GM19438 (cell line): ENCODE results near the gene C22orf15.
A peak's percentile ranks its signal among the peaks of the same experiment; 100 is the strongest.
"Not testable (repeated sequence)": the region's sequence is repeated elsewhere in the genome, so short reads cannot be mapped to it uniquely, and the experiment has no call there.

Source experiments
- ATAC-seq: cut with Tn5 transposase; IDR thresholded peaks from one replicate; pipeline ENCODE4 v1.9.1; 2021; ENCODE audit warnings: low read depth; ENCODE audit not compliant: unreplicated experiment

Gene C22orf15, protein sequence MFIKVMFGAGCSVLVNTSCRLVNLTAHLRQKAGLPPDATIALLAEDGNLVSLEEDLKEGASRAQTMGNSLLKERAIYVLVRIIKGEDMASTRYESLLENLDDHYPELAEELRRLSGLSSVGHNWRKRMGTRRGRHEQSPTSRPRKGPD

DNA sequence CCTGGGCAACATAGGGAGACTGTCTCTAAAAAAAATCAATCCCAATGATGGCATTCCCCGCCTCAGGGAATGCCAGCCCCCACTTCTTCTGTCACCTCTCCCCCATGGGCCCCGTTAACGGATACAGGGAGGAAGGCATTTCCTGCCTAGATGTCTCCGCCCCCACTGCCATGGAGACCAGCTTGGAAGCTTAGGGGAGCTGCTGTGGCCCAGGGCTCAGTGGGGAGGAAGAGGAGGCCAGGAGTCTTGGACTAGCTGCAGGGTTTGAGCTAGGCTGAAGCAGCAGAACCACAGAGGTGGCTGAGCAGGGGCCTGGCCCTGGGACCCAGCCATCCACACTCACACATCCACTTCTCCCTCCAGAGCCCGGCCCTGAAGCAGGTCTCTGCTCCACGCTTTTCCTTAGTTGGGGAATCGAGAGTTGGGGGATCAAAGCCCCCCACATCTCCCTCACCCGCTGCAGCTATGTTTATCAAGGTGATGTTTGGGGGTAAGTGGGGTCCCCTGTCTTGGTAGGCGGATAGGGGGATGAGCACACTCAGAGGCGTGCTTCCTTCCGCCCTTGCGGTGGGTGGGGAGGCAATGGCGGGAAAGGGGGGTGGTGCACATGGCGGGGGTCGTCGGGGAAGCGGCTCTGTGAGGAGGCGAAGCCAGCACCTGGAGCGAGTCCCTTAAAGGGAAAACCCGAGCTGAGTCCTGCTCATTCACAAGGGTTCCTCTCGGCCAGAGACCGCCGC, at the start of gene C22orf15:
Gene C22orf15, plus strand, starts transcription at position 149 of the 737 bp plus-strand sequence. Its CDS starts 317 bp downstream, at position 466.
- no peak for ATAC-seq

DNA sequence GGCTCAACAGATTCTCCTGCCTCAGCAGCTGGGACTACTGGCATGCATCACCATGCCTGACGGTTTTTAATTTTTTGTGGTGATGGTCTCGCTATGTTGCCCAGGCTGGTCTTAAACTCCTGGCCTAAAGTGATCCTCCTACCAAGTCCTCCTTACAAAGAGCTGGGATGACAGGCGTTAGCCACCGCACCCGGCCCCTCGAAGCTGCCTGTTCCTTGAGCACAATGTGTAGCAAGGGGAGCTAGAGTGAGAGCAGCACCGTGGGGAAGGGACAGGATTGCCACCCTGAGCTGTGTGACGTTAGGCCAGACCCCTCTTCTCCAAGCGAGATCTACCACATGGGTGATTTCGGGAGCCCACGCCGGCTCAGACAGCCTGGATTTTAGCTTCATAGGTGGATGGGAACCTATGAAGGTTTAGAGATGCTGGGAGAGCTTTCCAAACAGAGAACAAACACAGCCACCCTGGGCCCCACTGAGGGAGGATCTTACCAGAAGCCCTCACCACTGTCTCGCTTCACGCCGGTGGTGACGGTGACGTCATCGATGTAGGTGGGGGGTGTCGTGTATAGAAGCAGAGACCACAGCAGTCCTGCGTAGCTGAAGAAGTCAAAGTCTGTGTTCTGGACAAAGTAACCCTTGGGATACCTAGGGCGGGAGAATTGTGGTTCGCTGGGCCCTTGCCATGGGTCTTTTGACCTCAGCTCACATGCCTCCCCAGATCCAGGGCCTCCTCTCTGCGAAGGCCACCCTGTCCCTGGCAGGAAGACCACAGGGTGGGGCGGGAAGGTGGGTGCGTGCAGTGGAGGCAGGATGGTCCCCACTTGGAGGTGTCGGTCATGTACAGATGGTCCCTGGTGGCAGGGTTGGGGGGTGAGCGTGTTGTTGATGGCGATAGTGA, 48.8 kb upstream of the C22orf15 start:
- ATAC-seq, result no peak

DNA sequence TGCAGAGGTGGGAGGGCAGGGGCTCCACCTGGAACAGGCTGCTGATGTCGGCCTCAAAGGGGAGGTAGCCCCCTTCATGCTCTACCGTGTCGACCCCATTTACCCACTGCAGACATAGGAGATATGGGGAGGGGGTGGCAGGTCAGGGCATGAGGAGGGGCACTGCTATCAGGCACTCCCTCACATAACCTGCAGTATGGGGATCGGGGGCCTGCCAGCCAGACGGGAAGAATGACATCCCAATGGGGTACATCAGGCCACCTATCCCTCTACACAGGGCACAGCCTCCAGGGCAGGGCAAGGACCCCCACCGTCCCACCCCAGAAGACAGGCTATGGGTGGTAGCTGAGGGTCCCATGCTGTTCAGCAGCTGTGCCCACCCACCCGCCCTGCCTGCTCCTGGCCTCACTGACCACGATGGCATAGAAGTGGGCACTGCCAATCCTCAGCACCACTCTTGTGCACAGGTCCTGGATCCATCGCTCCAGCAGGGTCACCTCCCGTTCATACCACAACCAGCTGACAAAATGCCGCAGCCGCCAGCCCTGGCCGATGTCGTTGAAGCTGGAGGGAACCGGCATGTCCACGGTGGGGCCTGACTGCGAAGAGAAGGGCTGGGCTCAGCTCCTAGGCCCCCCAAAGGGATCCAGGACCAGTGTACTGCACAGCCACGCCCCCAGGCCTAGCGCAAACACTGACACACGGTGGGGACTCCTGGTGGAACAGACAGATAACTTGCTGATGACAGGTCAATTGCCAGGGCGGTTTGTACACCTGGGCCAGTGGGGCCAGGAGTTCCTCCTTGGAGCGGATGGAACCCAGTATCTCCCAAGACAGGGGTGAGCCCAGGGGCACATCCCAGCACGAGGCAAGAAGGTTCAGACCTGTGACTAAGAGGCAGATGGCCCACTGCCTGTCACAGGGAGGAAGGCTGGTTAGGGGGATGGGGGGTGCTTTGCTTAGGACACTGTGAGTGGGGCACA, 47.9 kb upstream of the C22orf15 start:
- ATAC-seq, result no peak

DNA sequence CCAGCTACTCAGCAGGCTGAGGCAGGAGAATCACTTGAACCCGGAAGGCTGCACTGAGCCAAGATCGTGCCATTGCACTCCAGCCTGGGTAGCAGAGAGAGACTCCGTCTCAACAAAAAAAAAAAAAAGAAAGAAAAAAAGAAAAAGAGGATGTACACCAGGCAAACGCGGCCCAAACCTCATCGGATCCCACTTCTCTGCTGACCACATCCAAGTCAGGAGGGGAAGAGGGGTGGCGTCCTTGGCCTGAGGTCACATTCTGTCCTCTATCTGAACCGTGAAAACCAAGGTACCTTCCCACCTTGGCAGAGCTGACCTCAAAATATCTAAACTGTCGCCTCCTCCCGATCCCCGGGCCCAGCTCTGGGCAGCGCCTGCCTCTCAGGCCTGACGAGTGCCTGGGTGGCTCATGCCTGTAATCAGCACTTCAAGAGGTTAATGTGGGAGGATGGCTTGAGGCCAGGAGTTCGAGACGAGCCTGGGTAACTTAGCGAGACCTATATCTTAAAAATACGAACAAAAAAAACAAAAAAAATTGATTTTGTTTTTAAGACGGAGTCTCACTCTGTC, 46.9 kb upstream of the C22orf15 start:
- no peak for ATAC-seq

DNA sequence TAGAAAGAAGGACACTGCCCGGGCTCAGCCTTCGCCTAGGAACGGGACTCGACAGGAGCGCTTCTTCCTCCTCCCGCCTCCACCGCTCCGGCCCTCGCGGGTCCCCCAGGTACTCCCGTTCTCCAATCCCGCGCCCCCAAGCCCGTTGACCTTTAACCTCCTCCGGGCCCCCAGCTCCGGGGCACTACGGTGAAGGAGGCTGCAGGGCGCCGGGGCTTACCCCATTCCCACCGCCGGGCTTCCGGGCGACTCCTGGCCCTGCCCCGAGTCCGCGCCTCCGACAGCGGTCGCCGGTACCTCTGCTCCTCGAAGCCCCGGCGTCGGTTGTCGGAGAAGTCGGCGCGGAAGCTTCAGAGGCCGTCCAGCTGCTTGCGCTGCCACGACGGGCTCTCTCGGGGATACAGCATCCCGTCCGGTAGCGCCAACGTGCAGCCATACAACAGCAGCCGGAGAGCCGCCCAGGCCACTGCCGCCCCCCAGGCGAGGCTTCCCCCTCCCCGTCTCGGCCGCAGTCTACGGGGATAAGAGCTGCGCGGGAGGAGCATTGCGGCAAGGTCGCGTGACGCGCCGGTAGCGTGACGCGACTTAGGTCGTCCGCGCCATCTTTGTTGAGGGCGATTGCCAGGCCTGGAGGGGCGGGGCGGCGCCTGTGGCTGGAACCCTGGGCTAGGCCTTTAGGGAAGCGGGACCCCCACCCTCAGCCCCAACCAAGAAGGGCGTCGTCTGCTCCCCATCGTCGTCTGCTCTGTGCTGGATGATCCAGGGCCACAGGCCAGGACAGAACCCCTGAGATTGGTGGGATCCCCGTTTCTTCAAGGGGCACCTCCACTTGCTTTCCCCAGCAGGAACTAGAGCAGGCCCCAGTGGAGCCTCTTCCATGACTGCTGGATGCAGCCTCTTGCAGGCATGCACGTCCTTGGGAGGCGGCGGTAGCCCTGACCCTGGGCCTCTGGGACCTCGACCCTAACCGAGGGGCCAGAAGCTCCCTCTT, 45.7 kb upstream of the C22orf15 start:
- peak; percentile 67 for ATAC-seq

DNA sequence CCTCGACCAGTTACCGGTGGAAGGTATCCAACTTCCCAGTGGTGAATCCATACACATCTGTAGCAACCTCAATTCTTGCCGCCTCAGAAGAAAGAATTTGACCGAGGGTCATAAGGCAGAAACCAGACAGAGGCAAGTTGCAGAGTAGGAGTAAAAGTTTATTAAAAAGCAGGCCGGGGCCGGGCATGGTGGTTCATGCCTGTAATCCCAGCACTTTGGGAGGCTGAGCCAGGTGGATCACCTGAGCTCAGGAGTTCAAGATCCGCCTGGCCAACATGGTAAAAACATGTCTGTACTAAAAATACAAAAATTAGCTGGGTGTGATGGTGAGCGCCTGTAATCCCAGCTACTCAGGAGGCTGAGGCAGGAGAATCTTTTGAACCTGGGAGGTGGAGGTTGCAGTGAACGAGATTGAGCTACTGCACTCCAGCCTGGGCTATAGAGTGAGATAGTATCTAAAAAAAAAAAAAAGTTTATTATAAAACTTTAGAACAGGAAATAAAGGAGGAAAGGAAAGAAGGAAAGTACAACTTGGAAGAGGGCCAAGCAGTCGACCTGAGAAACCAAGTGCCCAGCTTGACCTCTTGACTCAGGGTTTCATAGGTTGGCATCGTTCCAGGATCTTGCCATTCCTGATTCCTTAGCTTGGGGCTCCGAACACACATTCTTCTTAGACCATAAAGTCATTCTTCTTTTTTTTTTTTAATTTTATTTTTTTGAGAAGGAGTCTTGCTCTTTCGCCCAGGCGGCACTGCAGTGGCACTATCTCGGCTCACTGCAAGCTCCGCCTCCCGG, 44.2 kb upstream of the C22orf15 start:
- no peak for ATAC-seq

DNA sequence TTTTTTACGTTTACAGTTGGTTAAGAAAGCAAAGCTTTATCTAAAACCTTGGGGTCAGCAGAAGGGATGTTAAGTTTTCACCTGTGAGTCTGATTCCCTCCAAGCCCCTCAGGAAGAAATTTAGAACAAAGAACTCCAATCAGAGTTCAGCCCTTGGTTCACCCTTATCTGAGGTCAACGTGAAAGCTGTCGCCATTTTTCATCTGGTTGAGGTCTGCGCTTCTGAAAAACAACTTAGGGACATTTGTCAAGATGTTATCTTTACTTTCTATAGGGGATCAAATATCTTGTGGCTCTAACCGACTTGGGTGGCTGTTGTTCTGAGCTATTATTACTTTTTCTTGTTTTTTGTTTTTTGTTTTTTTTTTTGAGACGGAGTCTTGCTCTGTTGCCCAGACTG, 41.9 kb upstream of the C22orf15 start:
- no peak for ATAC-seq

DNA sequence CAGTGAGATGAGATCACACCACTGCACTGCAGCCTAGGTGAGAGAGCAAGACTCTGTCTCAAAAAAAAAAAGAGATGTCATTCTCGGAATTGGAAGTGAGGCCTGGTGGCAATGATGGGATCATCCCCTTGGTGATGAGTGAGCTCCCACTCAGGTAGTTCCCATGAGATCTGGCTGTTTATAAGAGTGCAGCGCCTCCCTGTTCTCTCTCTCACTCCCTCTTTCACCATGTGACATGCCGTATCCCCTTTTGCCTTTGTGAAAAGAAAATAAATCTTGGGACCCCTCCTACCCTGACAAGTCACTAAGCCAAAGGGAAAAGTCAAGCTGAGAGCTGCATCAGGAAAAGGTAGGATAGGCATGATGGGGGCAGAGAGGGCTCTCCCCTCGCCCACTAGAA, 40.6 kb upstream of the C22orf15 start:
- no peak for ATAC-seq

DNA sequence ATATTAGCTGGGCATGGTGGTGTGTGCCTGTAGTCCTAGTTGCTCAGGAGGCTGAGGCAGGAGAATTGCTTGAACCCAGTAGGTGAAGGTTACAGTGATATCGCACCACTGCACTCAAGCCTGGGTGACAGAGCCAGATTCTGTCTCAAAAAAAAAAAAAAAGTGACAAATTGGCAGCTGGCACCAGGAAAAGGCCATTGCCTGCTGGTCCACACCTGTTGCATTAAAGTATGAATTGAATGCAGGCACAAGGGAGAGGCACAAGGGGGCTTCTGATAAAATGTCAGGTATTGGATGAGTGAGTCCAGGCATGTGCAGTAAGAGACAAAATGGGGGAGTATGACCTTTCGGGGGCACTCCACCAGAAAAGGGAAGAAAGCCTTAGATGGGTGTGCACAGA, 40.1 kb upstream of the C22orf15 start:
- ATAC-seq, result no peak

DNA sequence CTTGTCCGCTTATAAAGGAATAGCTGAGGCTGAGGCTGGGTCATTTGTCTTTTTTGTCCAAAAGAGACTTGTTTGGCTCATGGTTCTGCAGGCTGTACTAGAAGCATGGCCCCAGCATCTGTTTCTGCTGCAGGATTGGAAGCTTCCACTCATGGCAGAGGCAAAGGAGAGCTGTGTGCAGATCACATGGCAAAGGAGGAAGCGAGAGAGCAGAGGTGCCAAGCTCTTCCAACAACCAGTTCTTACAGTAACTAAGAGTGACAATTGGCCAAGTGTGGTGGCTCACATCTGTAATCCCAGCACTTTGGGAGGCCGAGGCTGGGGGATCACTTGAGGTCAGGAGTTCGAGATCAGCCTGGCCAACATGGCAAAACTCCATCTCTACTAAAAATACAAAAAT, 34.7 kb upstream of the C22orf15 start:
- not testable (repeated sequence) for ATAC-seq

DNA sequence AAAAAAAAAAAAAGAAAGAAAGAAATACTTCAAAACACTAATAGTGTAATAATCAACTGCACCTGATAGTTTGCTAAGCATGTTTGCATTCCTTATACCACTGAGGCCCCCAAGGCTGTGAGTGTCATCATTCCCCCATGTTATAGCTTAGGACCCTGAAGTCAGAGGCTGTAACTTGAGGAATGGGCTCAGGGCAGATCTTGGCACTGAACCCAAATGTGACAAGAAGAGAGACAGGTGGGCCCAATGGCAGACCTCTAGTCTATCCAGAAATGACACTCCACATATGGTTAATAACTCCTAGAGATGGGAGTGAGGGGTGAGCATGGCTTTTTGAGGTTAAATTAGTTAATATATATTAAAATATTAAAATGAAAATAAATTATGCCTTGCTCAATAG, 25.1 kb upstream of the C22orf15 start:
- ATAC-seq, result no peak

DNA sequence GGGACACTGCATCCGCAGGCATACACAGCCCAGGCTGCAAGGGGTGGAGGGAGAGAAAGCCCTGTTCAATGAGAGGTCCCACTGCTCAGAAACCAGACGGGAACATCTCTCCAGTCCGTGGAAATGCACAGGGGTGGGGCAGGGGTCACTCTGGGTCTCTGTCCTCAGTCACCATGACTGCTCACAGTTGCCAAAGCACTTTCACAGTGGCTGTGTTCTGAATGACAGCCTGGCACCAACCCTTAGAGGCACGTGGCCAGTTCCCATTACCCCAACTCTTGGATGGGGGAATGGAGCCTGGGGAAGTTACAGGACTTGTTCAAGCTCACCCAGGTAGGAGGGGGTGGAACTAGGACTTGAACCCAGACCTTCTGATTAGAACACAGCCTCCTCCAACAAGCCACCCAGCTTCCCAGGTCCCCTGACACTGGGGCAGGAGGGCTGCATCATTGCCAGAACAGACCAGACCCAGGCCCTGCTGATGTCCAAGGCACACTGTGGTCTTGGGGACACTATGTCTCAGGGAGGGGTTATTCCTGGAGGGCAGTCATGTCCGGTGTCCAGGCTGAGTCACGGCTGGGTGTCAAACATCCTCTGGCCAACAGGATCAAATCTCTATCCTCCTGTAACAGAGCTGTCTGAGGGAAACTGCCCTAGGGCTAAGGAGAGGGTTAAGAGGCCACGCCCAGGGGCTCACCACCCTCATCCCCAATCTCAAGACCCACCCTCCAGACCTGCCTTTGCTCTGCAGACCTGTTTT, 20.1 kb upstream of the C22orf15 start:
- ATAC-seq, result no peak

DNA sequence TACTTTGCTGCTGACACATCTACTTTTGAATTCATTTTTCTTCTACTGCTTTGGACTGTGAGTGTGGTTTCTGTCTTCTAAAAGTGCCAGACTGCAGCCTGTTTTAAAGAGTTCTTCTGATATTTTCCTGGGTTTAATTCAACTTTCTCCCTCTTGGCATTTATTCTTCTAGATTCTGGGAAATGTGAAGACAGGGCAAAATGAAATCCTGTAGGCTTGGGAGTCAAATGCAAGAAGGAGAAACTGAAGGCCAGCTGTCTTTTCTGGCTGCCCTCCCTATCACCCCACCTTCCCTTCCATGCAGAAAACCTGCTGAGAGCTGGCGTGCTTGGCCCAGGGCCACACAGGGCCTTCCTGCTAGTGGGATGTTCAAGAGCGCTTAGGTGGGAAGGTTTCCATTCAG, 19.5 kb upstream of the C22orf15 start:
- no peak for ATAC-seq

DNA sequence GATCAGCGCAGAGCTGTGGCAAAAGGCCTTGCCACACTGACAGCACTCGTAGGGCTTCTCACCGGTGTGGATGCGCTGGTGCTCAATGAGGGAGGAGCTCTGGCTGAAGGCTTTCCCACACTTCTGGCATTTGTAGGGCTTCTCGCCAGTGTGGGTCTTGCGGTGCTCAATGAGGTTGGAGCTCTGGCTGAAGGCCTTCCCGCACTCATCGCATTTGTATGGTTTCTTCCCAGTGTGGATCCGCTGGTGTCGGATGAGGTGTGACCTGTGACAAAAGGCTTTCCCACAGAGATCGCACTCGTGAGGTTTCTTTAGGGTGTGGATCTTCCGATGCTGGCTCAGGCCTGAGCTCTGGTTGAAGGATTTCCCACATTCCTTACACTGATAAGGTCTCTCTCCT, 18.8 kb upstream of the C22orf15 start:
- ATAC-seq, result no peak

DNA sequence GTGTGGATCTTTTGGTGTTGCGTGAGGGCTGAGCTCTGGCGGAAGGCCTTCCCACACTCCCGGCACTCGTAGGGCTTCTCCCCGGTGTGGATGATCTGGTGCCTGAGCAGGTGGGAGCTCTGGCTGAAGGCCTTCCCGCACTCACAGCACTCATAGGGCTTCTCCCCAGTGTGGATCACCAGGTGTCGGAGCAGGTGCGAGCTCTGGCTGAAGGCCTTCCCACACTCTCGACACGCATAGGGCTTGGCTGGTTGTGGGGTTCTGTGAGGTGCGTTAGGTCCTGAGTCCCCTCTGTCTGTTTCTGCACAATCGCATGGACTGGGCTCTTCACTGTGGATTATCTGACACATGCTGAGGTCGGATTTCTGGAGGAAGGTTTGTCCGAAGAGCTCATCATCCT, 18.3 kb upstream of the C22orf15 start:
- ATAC-seq, result no peak

DNA sequence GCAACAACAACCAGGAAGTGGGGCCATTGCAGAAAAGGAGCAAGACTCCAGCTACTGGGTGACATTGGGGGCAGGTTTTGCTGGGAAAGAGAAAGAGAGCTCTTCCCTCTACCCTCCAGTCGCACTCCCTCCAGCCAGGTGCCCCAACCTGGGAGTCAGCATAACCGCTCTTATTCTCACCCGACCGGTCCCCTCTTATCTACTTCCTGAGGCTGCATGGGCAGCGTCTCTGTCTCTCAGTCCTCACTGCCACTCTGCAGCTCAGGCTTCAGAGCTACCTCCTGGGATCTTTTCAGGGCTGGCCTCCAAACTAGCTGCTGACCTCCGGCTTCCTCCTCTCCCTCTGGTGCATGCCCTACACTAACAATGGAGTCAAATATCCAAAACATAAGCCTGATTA, 17.0 kb upstream of the C22orf15 start:
- no peak for ATAC-seq

DNA sequence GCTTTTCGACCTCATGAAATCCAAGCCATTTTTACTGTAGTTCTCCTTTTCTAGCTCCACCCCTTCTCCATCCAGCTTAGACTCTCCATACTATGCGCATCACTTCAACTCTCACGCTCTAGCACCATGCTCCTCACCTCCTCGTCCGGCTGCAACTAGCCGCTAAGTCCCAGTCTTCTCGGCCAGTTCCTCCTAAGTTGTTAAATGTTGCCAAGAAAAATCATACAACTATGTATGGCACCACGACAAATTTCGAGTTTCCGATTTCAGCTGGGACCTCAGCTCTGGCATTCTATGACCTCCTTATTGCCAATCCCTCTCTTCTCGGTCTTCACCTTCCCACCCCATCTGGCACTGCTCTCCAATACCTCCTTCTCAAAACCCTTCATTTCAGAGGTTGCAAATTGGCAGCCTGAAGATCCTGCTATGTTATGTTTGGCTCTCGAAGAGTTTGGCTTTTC, 12.9 kb upstream of the C22orf15 start:
- no peak for ATAC-seq
